Hematopoietic multipotent progenitor cell treated with erythropoietin and hydrocortisone succinate and interleukin-3 and kit ligand, for 6 days (in vitro differentiated cells): ENCODE measurements around the gene FBXL16.

Source experiments
- DNase-seq: peaks from one replicate; pipeline ENCODE4 v3.0.0-alpha.2; 2015

Gene FBXL16

GRCh38 chr16:676565-676902, 29.1 kb downstream of the FBXL16 start:
- no peak for DNase-seq

GRCh38 chr16:675884-676564, 29.6 kb downstream of the FBXL16 start:
- no peak for DNase-seq

- peak; percentile 47 for DNase-seq
These were observed 30.4 kb downstream of the FBXL16 start, which contains the start of gene RHBDL1 for GRCh38 chr16:674968-675883. Gene RHBDL1, plus strand, starts transcription at chr16:675671. Its CDS starts 120 bp downstream, at chr16:675791.

- DNase-seq, result no peak
These were observed 31.3 kb downstream of the FBXL16 start for GRCh38 chr16:674214-674881.

- DNase-seq, result no peak
These were observed 32.1 kb downstream of the FBXL16 start for GRCh38 chr16:673399-673991.

GRCh38 chr16:672851-673250, 32.8 kb downstream of the FBXL16 start:
- no peak for DNase-seq

GRCh38 chr16:672371-672770, 33.2 kb downstream of the FBXL16 start:
- DNase-seq, result no peak

GRCh38 chr16:671353-672131, 34.1 kb downstream of the FBXL16 start:
- no peak for DNase-seq

GRCh38 chr16:670485-671352, 34.9 kb downstream of the FBXL16 start:
- DNase-seq, result no peak

GRCh38 chr16:669666-670065, 35.9 kb downstream of the FBXL16 start:
- DNase-seq, result no peak

- DNase-seq, result peak; percentile 49
These were observed 37.0 kb downstream of the FBXL16 start for GRCh38 chr16:668519-669171.

- peak; percentile 96 for DNase-seq
These were observed 37.7 kb downstream of the FBXL16 start, which contains the start of gene RHOT2 for GRCh38 chr16:667780-668518. Gene RHOT2, plus strand, starts transcription at chr16:668132. Its CDS starts 68 bp downstream, at chr16:668200.

- DNase-seq, result no peak
These were observed 38.4 kb downstream of the FBXL16 start for GRCh38 chr16:667113-667779.

GRCh38 chr16:666572-666971, 39.0 kb downstream of the FBXL16 start:
- no peak for DNase-seq

GRCh38 chr16:662597-662996, 43.0 kb downstream of the FBXL16 start:
- no peak for DNase-seq

GRCh38 chr16:662095-662494, 43.5 kb downstream of the FBXL16 start:
- DNase-seq, result no peak

- no peak for DNase-seq
These were observed 44.3 kb downstream of the FBXL16 start for GRCh38 chr16:661184-661821.

- DNase-seq, result peak; percentile 97
These were observed 45.0 kb downstream of the FBXL16 start for GRCh38 chr16:660459-661183.
